KMS-11 (cell line): ENCODE results near the gene SEL1L.

Source experiments
- H2AFZ ChIP-seq: fragments of 200-600 bp; sonication (generic); 2 replicates; pipeline ENCODE4 v1.6.1; 2016; ENCODE audit warnings: antibody characterized with exemption, mixed run types, low read depth
- H3K27ac ChIP-seq: fragments of 200-600 bp; sonication (generic); 2 replicates; pipeline ENCODE4 v1.6.1; 2016; ENCODE audit warnings: mild to moderate bottlenecking, mixed run types
- H3K27me3 ChIP-seq: fragments of 200-600 bp; sonication (generic); 2 replicates; pipeline ENCODE4 v1.6.1; 2017; ENCODE audit warnings: mild to moderate bottlenecking, low read depth, mixed run types, moderate library complexity; ENCODE audit not compliant: insufficient read depth
- H3K36me3 ChIP-seq: fragments of 200-600 bp; sonication (generic); 2 replicates; pipeline ENCODE4 v1.6.1; 2017; ENCODE audit warnings: mild to moderate bottlenecking, mixed run types; ENCODE audit not compliant: insufficient read depth
- H3K4me1 ChIP-seq: fragments of 200-600 bp; sonication (generic); 2 replicates; pipeline ENCODE4 v1.6.1; 2016; ENCODE audit warnings: mild to moderate bottlenecking, low read depth, mixed run types; ENCODE audit not compliant: poor library complexity, severe bottlenecking
- H3K4me2 ChIP-seq: fragments of 200-600 bp; sonication (generic); 2 replicates; pipeline ENCODE4 v1.7.0; 2016; ENCODE audit warnings: mild to moderate bottlenecking, mixed run types
- H3K4me3 ChIP-seq: fragments of 200-600 bp; sonication (generic); IDR thresholded peaks from 2 replicates; pipeline ENCODE4 v1.6.1; 2017; ENCODE audit warnings: low read depth, low read length, mixed read lengths; ENCODE audit not compliant: insufficient read depth
- H3K79me2 ChIP-seq: fragments of 200-600 bp; sonication (generic); 2 replicates; pipeline ENCODE4 v1.6.1; 2016; ENCODE audit warnings: low read depth, mixed run types; ENCODE audit not compliant: insufficient read depth
- H3K9ac ChIP-seq: fragments of 200-600 bp; sonication (generic); 2 replicates; pipeline ENCODE4 v1.6.1; 2016; ENCODE audit warnings: mild to moderate bottlenecking, mixed run types
- H4K20me1 ChIP-seq: fragments of 200-600 bp; sonication (generic); 2 replicates; pipeline ENCODE4 v1.6.1; 2016; ENCODE audit warnings: mild to moderate bottlenecking, mixed run types; ENCODE audit not compliant: insufficient read depth
- CTCF ChIP-seq: fragments of 200-600 bp; sonication (generic); conservative IDR thresholded peaks from 2 replicates; pipeline ENCODE4 v1.6.1; 2017; ENCODE audit warnings: low read depth, mild to moderate bottlenecking, antibody characterized with exemption, low read length, moderate library complexity, mixed read lengths

Gene SEL1L

GRCh38 chr14:81459912-81460311 is 73.7 kb downstream of the SEL1L start:
- no peak overlapping the region for H3K4me3 ChIP-seq
- no peak for TF ChIP-seq CTCF
- H3K36me3 ChIP-seq: no peaks in the 10 kb centered on the region
- H3K27me3 ChIP-seq: no peaks in the 10 kb centered on the region
- peaks cover 3% of the 10 kb centered on the region for H3K4me1 ChIP-seq
- no peak overlapping the region for H3K9ac ChIP-seq
- H4K20me1 ChIP-seq: no peaks in the 10 kb centered on the region
- no peak overlapping the region for H3K4me2 ChIP-seq
- H3K27ac ChIP-seq: no peak overlapping the region
- no peak overlapping the region for H2AFZ ChIP-seq
- no peaks in the 10 kb centered on the region for H3K79me2 ChIP-seq

- Histone ChIP-seq H3K4me3 (no peak overlapping the region), H4K20me1 (no peaks in the 10 kb centered on the region)
- no peak for TF ChIP-seq CTCF
Observed at GRCh38 chr14:81458352-81458751, 75.3 kb downstream of the SEL1L start.

DNA sequence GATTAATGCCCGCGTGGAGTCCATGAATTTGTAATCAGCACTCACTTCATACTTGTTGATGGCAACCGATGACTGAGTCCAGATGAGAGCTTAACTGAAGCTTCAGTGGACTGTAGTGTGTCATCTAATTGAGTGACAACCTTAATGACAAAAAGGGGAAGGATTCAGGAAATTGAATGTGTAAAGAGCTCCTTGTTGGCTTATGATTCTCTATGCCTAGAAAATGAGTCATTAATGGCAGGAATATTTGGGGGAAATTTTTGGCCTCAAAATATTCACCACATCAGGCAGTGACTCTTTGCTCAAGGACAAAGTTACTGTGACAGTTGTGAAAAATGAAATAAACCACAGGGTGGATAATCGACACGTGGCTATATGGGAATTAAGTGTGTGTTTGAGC is 78.3 kb downstream of the SEL1L start:
- Histone ChIP-seq H3K27me3 (no peaks in the 10 kb centered on the region), H3K36me3 (no peaks in the 10 kb centered on the region), H3K4me1 (peaks cover 13% of the 10 kb centered on the region), H4K20me1 (no peaks in the 10 kb centered on the region), H3K9ac (no peak overlapping the region), H3K27ac (no peak overlapping the region), H3K4me3 (no peak overlapping the region), H3K4me2 (no peak overlapping the region), H3K79me2 (no peaks in the 10 kb centered on the region), H2AFZ (no peak overlapping the region)
- no peak for TF ChIP-seq CTCF

More at GRCh38 chr14:81458352-81458751, 75.3 kb downstream of the SEL1L start:
- Histone ChIP-seq H3K27ac (no peak overlapping the region), H3K4me2 (no peak overlapping the region), H2AFZ (no peak overlapping the region), H3K79me2 (no peaks in the 10 kb centered on the region), H3K36me3 (no peaks in the 10 kb centered on the region), H3K9ac (no peak overlapping the region), H3K27me3 (no peaks in the 10 kb centered on the region), H3K4me1 (peaks cover 1% of the 10 kb centered on the region)

GRCh38 chr14:81454572-81455218 is 79.0 kb downstream of the SEL1L start:
- Histone ChIP-seq H3K9ac (no peak overlapping the region), H3K27ac (no peak overlapping the region), H3K79me2 (no peaks in the 10 kb centered on the region), H4K20me1 (no peaks in the 10 kb centered on the region), H3K4me1 (peaks cover 13% of the 10 kb centered on the region), H2AFZ (no peak overlapping the region), H3K4me3 (no peak overlapping the region), H3K27me3 (no peaks in the 10 kb centered on the region), H3K4me2 (no peak overlapping the region), H3K36me3 (no peaks in the 10 kb centered on the region)
- no peak for TF ChIP-seq CTCF
